ENCODE measurements around the gene MPZL3.

The MPZL3 gene

GRCh38 chr11:118214210-118214914 lies 37.8 kb downstream of the MPZL3 start:
- no peak for DNase-seq
- Histone ChIP-seq H3K27me3 (replicated peaks) (peaks cover 9% of the 10 kb centered on the region), H3K27ac (no peak overlapping the region), H3K4me3 (ENCODE audit: low read depth, low read length) (no peak overlapping the region), H3K36me3 (replicated peaks) (no peaks in the 10 kb centered on the region)
- in situ Hi-C loops (cut with HindIII; ENCODE audit: low pct_ligation_motif_present, low sequenced_read_pairs) = no loop called here
- TF ChIP-seq CTCF (IDR thresholded peaks at IDR 0.05; ENCODE audit: low read depth, low read length, missing control alignments) = no peak

- in situ Hi-C loops (cut with HindIII; ENCODE audit: low pct_ligation_motif_present, low sequenced_read_pairs) = no loop called here
- TF ChIP-seq CTCF (IDR thresholded peaks at IDR 0.05; ENCODE audit: low read depth, low read length, missing control alignments) = no peak
- Histone ChIP-seq H3K27ac (no peak overlapping the region), H3K36me3 (replicated peaks) (no peaks in the 10 kb centered on the region), H3K4me3 (ENCODE audit: low read depth, low read length) (no peak overlapping the region), H3K27me3 (replicated peaks) (peaks cover 9% of the 10 kb centered on the region)
- no peak for DNase-seq
These were observed 38.4 kb downstream of the MPZL3 start for GRCh38 chr11:118213781-118214180.

- Histone ChIP-seq H3K36me3 (replicated peaks) (no peaks in the 10 kb centered on the region), H3K27ac (no peak overlapping the region), H3K4me3 (ENCODE audit: low read depth, low read length) (no peak overlapping the region), H3K27me3 (replicated peaks) (peaks cover 9% of the 10 kb centered on the region)
- no peak for DNase-seq
- in situ Hi-C loops (cut with HindIII; ENCODE audit: low pct_ligation_motif_present, low sequenced_read_pairs) = no loop called here
- TF ChIP-seq CTCF (IDR thresholded peaks at IDR 0.05; ENCODE audit: low read depth, low read length, missing control alignments) = no peak
These were observed 39.0 kb downstream of the MPZL3 start for GRCh38 chr11:118213201-118213600.

GRCh38 chr11:118212781-118213191 lies 39.4 kb downstream of the MPZL3 start:
- Histone ChIP-seq H3K27ac (no peak overlapping the region), H3K4me3 (ENCODE audit: low read depth, low read length) (no peak overlapping the region), H3K36me3 (replicated peaks) (no peaks in the 10 kb centered on the region), H3K27me3 (replicated peaks) (peaks cover 10% of the 10 kb centered on the region)
- no peak for DNase-seq
- in situ Hi-C loops (cut with HindIII; ENCODE audit: low pct_ligation_motif_present, low sequenced_read_pairs) = no loop called here
- TF ChIP-seq CTCF (IDR thresholded peaks at IDR 0.05; ENCODE audit: low read depth, low read length, missing control alignments) = no peak

GRCh38 chr11:118212131-118212725 lies 39.9 kb downstream of the MPZL3 start:
- Histone ChIP-seq H3K27me3 (replicated peaks) (peaks cover 11% of the 10 kb centered on the region), H3K4me3 (ENCODE audit: low read depth, low read length) (no peak overlapping the region), H3K36me3 (replicated peaks) (no peaks in the 10 kb centered on the region), H3K27ac (no peak overlapping the region)
- DNase-seq = no peak
- in situ Hi-C loops (cut with HindIII; ENCODE audit: low pct_ligation_motif_present, low sequenced_read_pairs) = no loop called here
- TF ChIP-seq CTCF (IDR thresholded peaks at IDR 0.05; ENCODE audit: low read depth, low read length, missing control alignments) = no peak

Measured in brain microvascular endothelial cell (primary cell).